ENCODE results near the gene CENPX. TPM values are rescaled to one million over a fixed set of nuclear protein-coding genes. Genes with fewer than 3 reads are reported as not detected.

CENPX gene
- 43.8 TPM for total RNA-seq
- long read RNA-seq, transcript CENPX-202 (5 exons, 805 nt), result major isoform, 30 of 73 reads
- long read RNA-seq, transcript CENPX-201 (4 exons, 751 nt), result minor isoform, 24 of 73 reads
- long read RNA-seq, partial matches to known transcripts, result 5 of 73 reads
- long read RNA-seq, other reads (novel, unspliced or antisense), result 5 of 73 reads

- Histone ChIP-seq H3K27me3 (ENCODE audit: low read depth) (no peaks in the 10 kb centered on the region), H3K4me3 (peak within 1 kb of the TSS; percentile 97), H3K4me1 (peaks cover 54% of the 10 kb centered on the region), H3K36me3 (no peaks in the 10 kb centered on the region), H3K9me3 (no peaks in the 10 kb centered on the region), H3K27ac (peak within 1 kb of the TSS; percentile 83)
- DNase-seq (no peak), ATAC-seq (no peak)
- intact Hi-C loops (cut with DNase I), result no loop called here
- TF ChIP-seq CTCF (IDR thresholded peaks at IDR 0.05), result no peak
Measured at GRCh38 chr17:82022310-82022980, at the start of gene CENPX. CENPX (minus strand) TSS chr17:82022878; CDS start chr17:82022861, 17 bp downstream.

- no peak overlapping the region for H3K4me3 ChIP-seq
- no peaks in the 10 kb centered on the region for H3K27me3 ChIP-seq (ENCODE audit: low read depth)
- DNase-seq (no peak), ATAC-seq (no peak)
- H3K27ac ChIP-seq, result no peak overlapping the region
- intact Hi-C loops (cut with DNase I), result no loop called here
- no peaks in the 10 kb centered on the region for H3K36me3 ChIP-seq
- H3K9me3 ChIP-seq, result no peaks in the 10 kb centered on the region
- H3K4me1 ChIP-seq, result peaks cover 7% of the 10 kb centered on the region
- no peak for TF ChIP-seq CTCF (IDR thresholded peaks at IDR 0.05)
Measured at GRCh38 chr17:82070611-82071010, 47.9 kb upstream of the CENPX start.

- H3K4me1 ChIP-seq, result peaks cover 26% of the 10 kb centered on the region
- no peaks in the 10 kb centered on the region for H3K27me3 ChIP-seq (ENCODE audit: low read depth)
- H3K36me3 ChIP-seq, result peaks cover 29% of the 10 kb centered on the region
- no peaks in the 10 kb centered on the region for H3K9me3 ChIP-seq
- H3K4me3 ChIP-seq, result peak within 1 kb of the TSS; percentile 94
- ATAC-seq, result peak; percentile 88 to 90
- peak; percentile 79 for DNase-seq
- no peak for TF ChIP-seq CTCF (IDR thresholded peaks at IDR 0.05)
- peak within 1 kb of the TSS; percentile 94 for H3K27ac ChIP-seq
- intact Hi-C loops (cut with DNase I), result no loop called here
Measured at GRCh38 chr17:82065638-82066303, 43.1 kb upstream of the CENPX start, which contains the start of gene DUS1L. DUS1L (minus strand) TSS chr17:82065804; CDS start chr17:82065059, 745 bp downstream.

- no peak for TF ChIP-seq CTCF (IDR thresholded peaks at IDR 0.05)
- intact Hi-C loops (cut with DNase I), result no loop called here
- Histone ChIP-seq H3K9me3 (no peaks in the 10 kb centered on the region), H3K27ac (peak overlapping the region; percentile 94), H3K4me1 (peaks cover 26% of the 10 kb centered on the region), H3K27me3 (ENCODE audit: low read depth) (no peaks in the 10 kb centered on the region), H3K36me3 (peaks cover 35% of the 10 kb centered on the region), H3K4me3 (peak overlapping the region; percentile 94)
- ATAC-seq, result peak; percentile 8 to 35
- no peak for DNase-seq
Measured at GRCh38 chr17:82065193-82065637, 42.5 kb upstream of the CENPX start.

- peaks cover 41% of the 10 kb centered on the region for H3K36me3 ChIP-seq
- intact Hi-C loops (cut with DNase I), result no loop called here
- TF ChIP-seq CTCF (IDR thresholded peaks at IDR 0.05), result no peak
- ATAC-seq, result peak; percentile 45 to 49
- peak overlapping the region; percentile 94 for H3K4me3 ChIP-seq
- no peaks in the 10 kb centered on the region for H3K9me3 ChIP-seq
- H3K4me1 ChIP-seq, result peaks cover 26% of the 10 kb centered on the region
- no peak for DNase-seq
- H3K27ac ChIP-seq, result peak overlapping the region; percentile 94
- no peaks in the 10 kb centered on the region for H3K27me3 ChIP-seq (ENCODE audit: low read depth)
Measured at GRCh38 chr17:82064433-82065192, 41.9 kb upstream of the CENPX start.

Data from lower lobe of right lung (tissue), 2 donors.